HCT116 (cell line): ENCODE measurements around the gene GJE1. TPM values are rescaled to one million over a fixed set of nuclear protein-coding genes. Genes with fewer than 3 reads are reported as not detected.

Experiments
- ATAC-seq: fragments of 200-7000 bp; cut with Tn5 transposase; 2 replicates; pipeline ENCODE4 v1.9.1; 2020; ENCODE audit warnings: mild to moderate bottlenecking, moderate library complexity
- BruUV-seq: library from RNA; stranded (reverse); fragments of 400-500 nt; replicated peaks from 2 replicates; lab custom pipeline; 2021; lab: Mats Ljungman, UMichigan
- CTCF ChIA-PET: fragments of 300-600 bp; sonication (Branson Sonifier 250); formaldehyde crosslinking; loops from one replicate; lab custom pipeline; 2021; ENCODE audit warnings: antibody characterized with exemption; lab: Charles Lee
- POLR2A ChIA-PET: fragments of 300-600, 350-600 bp; sonication (Branson Sonifier 250); formaldehyde crosslinking; loops from one replicate; lab custom pipeline; 2021; ENCODE audit warnings: antibody characterized with exemption; lab: Charles Lee
- RAD21 ChIA-PET, 2 experiments: fragments of 300-600 bp; sonication (Branson Sonifier 250); formaldehyde crosslinking; loops; one replicate each; lab custom pipeline; 2023; ENCODE audit warnings: low total read pairs in 2 of 2; ENCODE audit not compliant: uncharacterized antibody in 2 of 2, unreplicated experiment in 2 of 2, low non-redundant PET in 1 of 2; lab: Charles Lee
- DNase-seq: peaks from one replicate; pipeline ENCODE4 v3.0.0-alpha.2; 2010; ENCODE audit warnings: low read depth, low spot score
- H2AFZ ChIP-seq: fragments of 200-600 bp; shearing (Covaris generic), sonication (generic); 2 replicates; pipeline ENCODE4 v1.6.1; 2017; ENCODE audit warnings: low read depth, mixed run types, mixed read lengths, antibody characterized with exemption, low read length; ENCODE audit not compliant: poor library complexity, severe bottlenecking
- H3K27ac ChIP-seq: 2 replicates; pipeline ENCODE4 v1.5.1; 2012; ENCODE audit warnings: low read depth, low read length
- H3K27me3 ChIP-seq: fragments of 200-600 bp; sonication (generic); 2 replicates; pipeline ENCODE4 v1.6.1; 2016; ENCODE audit warnings: mixed run types, low read length, mixed read lengths; ENCODE audit not compliant: insufficient read depth
- H3K36me3 ChIP-seq, 2 experiments: fragments of 200-500 bp in 1 of 2; fragments of 200-600 bp in 1 of 2; sonication (Bioruptor generic) in 1 of 2; sonication (generic) in 1 of 2; 2 replicates each; pipeline versions ENCODE4 v1.5.1 to v1.6.1; 2014 to 2016; ENCODE audit warnings: low read length in 2 of 2, inconsistent platforms in 1 of 2, mixed read lengths in 1 of 2, mixed run types in 1 of 2; ENCODE audit not compliant: insufficient read depth in 2 of 2, control insufficient read depth in 1 of 2
- H3K4me1 ChIP-seq, 2 experiments: fragments of 200-600 bp in 1 of 2; sonication (generic) in 1 of 2; 2 replicates each; pipeline versions ENCODE4 v1.5.1 to v1.6.1; 2012 to 2017; ENCODE audit warnings: low read length in 2 of 2, inconsistent platforms in 1 of 2, mild to moderate bottlenecking in 1 of 2, mixed read lengths in 1 of 2, mixed run types in 1 of 2, moderate library complexity in 1 of 2; ENCODE audit not compliant: insufficient read depth in 2 of 2, control insufficient read depth in 1 of 2
- H3K4me2 ChIP-seq: fragments of 200-600 bp; sonication (generic); 2 replicates; pipeline ENCODE4 v1.6.1; 2017; ENCODE audit warnings: mixed run types, low read length, mixed read lengths
- H3K4me3 ChIP-seq, 2 experiments: fragments of 200-600 bp in 1 of 2; sonication (generic) in 1 of 2; replicated peaks in 1 of 2; 2 replicates each; pipeline ENCODE4 v1.5.1; 2011 to 2016; ENCODE audit warnings: low read length in 2 of 2, control low read depth in 1 of 2, low read depth in 1 of 2, mild to moderate bottlenecking in 1 of 2, mixed read lengths in 1 of 2, mixed run types in 1 of 2
- H3K79me2 ChIP-seq: fragments of 200-600 bp; sonication (generic); 2 replicates; pipeline ENCODE4 v1.6.1; 2017; ENCODE audit warnings: mild to moderate bottlenecking, mixed run types, low read length, moderate library complexity, mixed read lengths; ENCODE audit not compliant: insufficient read depth
- H3K9ac ChIP-seq: fragments of 200-600 bp; sonication (generic); 2 replicates; pipeline ENCODE4 v1.6.1; 2016; ENCODE audit warnings: low read length, mixed read lengths
- H3K9me2 ChIP-seq: fragments of 200-600 bp; sonication (generic), shearing (Covaris generic); 2 replicates; pipeline ENCODE4 v1.6.1; 2017; ENCODE audit warnings: mixed run types, mild to moderate bottlenecking, moderate library complexity; ENCODE audit not compliant: insufficient read depth
- H3K9me3 ChIP-seq, 2 experiments: fragments of 200-500 bp in 1 of 2; fragments of 200-600 bp in 1 of 2; sonication (Bioruptor generic) in 1 of 2; sonication (generic) in 1 of 2; 2 replicates each; pipeline ENCODE4 v1.6.1; 2014 to 2017; ENCODE audit warnings: low read length in 2 of 2, mixed read lengths in 2 of 2, inconsistent platforms in 1 of 2, low read depth in 1 of 2, mild to moderate bottlenecking in 1 of 2, mixed run types in 1 of 2, moderate library complexity in 1 of 2; ENCODE audit not compliant: control insufficient read depth in 1 of 2, insufficient read depth in 1 of 2
- H4K20me1 ChIP-seq: fragments of 200-600 bp; sonication (generic), shearing (Covaris generic); 2 replicates; pipeline ENCODE4 v1.6.1; 2017; ENCODE audit warnings: mixed run types, mild to moderate bottlenecking, moderate library complexity; ENCODE audit not compliant: insufficient read depth
- EGR1 ChIP-seq: IDR thresholded peaks from 2 replicates; pipeline ENCODE4 v1.6.1; 2012; ENCODE audit warnings: low read depth
- ELF1 ChIP-seq: IDR thresholded peaks from 2 replicates; pipeline ENCODE4 v1.6.1; 2012; ENCODE audit warnings: low read depth, borderline replicate concordance
- POLR2AphosphoS5 ChIP-seq: IDR thresholded peaks from 2 replicates; pipeline ENCODE4 v1.6.1; 2011; ENCODE audit warnings: mild to moderate bottlenecking, low read depth, low read length, moderate library complexity
- RAD21 ChIP-seq: IDR thresholded peaks from 2 replicates; pipeline ENCODE4 v1.6.1; 2012; ENCODE audit warnings: low read depth, mild to moderate bottlenecking
- ZNF274 ChIP-seq: fragments of 200-500 bp; sonication (Bioruptor generic); IDR thresholded peaks from 2 replicates; pipeline ENCODE4 v1.6.1; 2014; ENCODE audit warnings: mild to moderate bottlenecking, low read depth, low read length, inconsistent platforms
- intact Hi-C: fragments of 100-400 bp; cut with micrococcal nuclease; formaldehyde crosslinking; loops from 2 replicates; pipeline ENCODE4 v1.10.0; 2022
- total RNA-seq: library from RNA; stranded (reverse); gene quantifications from one replicate; pipeline ENCODE4 v1.2.1, GENCODE V29; 2021; ENCODE audit not compliant: unreplicated experiment
- TF ChIP-seq, protein P1 (sequence below): IDR thresholded peaks from 2 replicates; pipeline ENCODE4 v1.6.1; 2011; ENCODE audit warnings: mild to moderate bottlenecking, low read length, moderate library complexity; ENCODE audit not compliant: insufficient replicate concordance; ENCODE audit errors: extremely low read depth
- TF ChIP-seq, protein P2 (sequence below): IDR thresholded peaks from 2 replicates; pipeline ENCODE4 v1.6.1; 2012
- TF ChIP-seq, protein P3 (sequence below): IDR thresholded peaks from 2 replicates; pipeline ENCODE4 v1.6.1; 2012; ENCODE audit warnings: low read depth

GJE1 gene
- total RNA-seq, 1 experiment from 2014 or later, result not detected

DNA sequence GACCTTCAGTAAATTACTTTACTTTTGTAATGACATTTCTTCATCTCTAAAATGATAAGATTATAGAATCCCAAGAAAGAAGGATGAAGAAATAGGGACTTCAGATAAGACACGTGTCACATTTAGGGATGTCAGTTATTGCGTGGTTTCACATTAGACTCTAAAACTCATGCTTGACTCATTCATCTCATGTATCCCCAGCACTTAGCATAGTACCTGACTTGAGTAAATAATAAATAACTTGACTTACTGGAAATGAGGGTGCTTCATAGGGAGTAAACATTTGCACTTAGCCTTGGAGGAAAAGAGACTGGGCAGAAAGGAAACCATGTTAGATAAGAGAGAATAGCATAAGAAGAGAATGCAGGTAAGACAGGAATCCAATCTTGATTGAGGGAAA is 51.6 kb downstream of the GJE1 start:
- no peaks in the 10 kb centered on the region for H3K9me3 ChIP-seq
- ATAC-seq (no peak), DNase-seq (no peak)
- no peaks in the 10 kb centered on the region for H3K36me3 ChIP-seq
- H3K4me2 ChIP-seq, result no peak overlapping the region
- no peak overlapping the region for H3K9ac ChIP-seq
- no peak overlapping the region for H2AFZ ChIP-seq
- no peak overlapping the region for H3K4me3 ChIP-seq
- H3K79me2 ChIP-seq, result peaks cover 3% of the 10 kb centered on the region; the same call in 1 of the 2 replicates
- POLR2A ChIA-PET, result no interaction called here
- no peak overlapping the region for H3K27ac ChIP-seq
- CTCF ChIA-PET, result no interaction called here
- no peaks in the 10 kb centered on the region for H3K27me3 ChIP-seq
- RAD21 ChIA-PET, result no interaction called here
- intact Hi-C loops, result no loop called here
- no TSS peak for BruUV-seq
- TF ChIP-seq, protein P1, sequence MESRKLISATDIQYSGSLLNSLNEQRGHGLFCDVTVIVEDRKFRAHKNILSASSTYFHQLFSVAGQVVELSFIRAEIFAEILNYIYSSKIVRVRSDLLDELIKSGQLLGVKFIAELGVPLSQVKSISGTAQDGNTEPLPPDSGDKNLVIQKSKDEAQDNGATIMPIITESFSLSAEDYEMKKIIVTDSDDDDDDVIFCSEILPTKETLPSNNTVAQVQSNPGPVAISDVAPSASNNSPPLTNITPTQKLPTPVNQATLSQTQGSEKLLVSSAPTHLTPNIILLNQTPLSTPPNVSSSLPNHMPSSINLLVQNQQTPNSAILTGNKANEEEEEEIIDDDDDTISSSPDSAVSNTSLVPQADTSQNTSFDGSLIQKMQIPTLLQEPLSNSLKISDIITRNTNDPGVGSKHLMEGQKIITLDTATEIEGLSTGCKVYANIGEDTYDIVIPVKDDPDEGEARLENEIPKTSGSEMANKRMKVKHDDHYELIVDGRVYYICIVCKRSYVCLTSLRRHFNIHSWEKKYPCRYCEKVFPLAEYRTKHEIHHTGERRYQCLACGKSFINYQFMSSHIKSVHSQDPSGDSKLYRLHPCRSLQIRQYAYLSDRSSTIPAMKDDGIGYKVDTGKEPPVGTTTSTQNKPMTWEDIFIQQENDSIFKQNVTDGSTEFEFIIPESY, result no peak
- TF ChIP-seq ELF1 (no peak), EGR1 (no peak), ZNF274 (no peak), RAD21 (no peak), POLR2AphosphoS5 (no peak)
- TF ChIP-seq, protein P2, sequence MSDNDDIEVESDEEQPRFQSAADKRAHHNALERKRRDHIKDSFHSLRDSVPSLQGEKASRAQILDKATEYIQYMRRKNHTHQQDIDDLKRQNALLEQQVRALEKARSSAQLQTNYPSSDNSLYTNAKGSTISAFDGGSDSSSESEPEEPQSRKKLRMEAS, result no peak
- TF ChIP-seq, protein P3, sequence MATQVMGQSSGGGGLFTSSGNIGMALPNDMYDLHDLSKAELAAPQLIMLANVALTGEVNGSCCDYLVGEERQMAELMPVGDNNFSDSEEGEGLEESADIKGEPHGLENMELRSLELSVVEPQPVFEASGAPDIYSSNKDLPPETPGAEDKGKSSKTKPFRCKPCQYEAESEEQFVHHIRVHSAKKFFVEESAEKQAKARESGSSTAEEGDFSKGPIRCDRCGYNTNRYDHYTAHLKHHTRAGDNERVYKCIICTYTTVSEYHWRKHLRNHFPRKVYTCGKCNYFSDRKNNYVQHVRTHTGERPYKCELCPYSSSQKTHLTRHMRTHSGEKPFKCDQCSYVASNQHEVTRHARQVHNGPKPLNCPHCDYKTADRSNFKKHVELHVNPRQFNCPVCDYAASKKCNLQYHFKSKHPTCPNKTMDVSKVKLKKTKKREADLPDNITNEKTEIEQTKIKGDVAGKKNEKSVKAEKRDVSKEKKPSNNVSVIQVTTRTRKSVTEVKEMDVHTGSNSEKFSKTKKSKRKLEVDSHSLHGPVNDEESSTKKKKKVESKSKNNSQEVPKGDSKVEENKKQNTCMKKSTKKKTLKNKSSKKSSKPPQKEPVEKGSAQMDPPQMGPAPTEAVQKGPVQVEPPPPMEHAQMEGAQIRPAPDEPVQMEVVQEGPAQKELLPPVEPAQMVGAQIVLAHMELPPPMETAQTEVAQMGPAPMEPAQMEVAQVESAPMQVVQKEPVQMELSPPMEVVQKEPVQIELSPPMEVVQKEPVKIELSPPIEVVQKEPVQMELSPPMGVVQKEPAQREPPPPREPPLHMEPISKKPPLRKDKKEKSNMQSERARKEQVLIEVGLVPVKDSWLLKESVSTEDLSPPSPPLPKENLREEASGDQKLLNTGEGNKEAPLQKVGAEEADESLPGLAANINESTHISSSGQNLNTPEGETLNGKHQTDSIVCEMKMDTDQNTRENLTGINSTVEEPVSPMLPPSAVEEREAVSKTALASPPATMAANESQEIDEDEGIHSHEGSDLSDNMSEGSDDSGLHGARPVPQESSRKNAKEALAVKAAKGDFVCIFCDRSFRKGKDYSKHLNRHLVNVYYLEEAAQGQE, result no peak
- no peaks in the 10 kb centered on the region for H3K9me2 ChIP-seq
- no peaks in the 10 kb centered on the region for H4K20me1 ChIP-seq
- no peaks in the 10 kb centered on the region for H3K4me1 ChIP-seq

Other genes starting within 250 kb of the GJE1 start
- gene NMBR, start 14.2 kb downstream of the GJE1 start, total RNA-seq, result not detected
- gene VTA1, start 14.3 kb downstream of the GJE1 start, total RNA-seq, result 67.8 TPM
- gene ADGRG6, start 169.1 kb downstream of the GJE1 start, total RNA-seq, result 67.9 TPM